GM19240 (cell line): ENCODE results near the gene SLC5A11.
"Not testable (repeated sequence)": the region's sequence is repeated elsewhere in the genome, so short reads cannot be mapped to it uniquely, and the experiment has no call there.

ENCODE experiments used
- DNase-seq: peaks from one replicate; pipeline ENCODE4 v3.0.0; 2011; ENCODE audit warnings: low spot score; ENCODE audit not compliant: insufficient read length

The SLC5A11 gene

DNA sequence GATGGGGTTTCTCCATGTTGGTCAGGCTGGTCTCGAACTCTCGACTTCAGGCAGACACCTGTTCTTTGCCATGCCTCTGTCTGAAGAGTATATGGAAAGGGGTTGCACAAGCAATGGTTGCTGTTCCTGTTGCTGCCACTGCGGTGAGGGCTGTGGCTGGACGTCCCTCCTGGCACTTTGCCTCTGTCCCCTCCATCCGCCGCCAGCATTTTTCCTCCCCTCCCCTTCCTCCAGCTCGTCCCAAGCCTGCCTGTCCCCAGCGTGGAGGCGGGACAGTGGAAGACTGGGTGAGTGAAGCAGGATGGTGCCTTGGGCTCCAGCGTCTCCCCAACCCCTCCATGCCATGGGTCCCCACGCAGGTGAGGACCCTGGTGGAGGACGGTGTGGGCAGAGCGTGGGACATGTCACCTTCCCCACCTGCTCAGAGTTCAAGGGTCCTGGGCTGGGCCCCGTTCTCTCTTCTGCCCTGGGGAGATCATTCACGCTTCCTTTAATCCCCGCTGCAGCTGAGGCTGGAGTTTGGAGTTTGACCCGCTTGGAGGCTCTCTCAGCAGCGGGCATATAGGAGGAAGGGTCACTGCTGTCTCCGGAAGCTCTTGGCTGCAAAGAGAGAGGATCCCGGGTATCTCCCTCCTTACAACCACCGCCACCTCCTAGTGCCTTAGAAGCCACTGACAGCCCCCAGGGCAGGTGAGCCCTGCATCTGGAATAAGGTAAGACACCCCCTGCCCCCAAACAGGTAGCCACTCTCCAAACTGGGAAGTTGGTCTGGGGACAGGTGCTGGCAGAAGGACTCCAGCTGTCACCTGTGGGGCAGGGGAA, at the start of gene SLC5A11:
Gene SLC5A11 (plus strand): TSS at position 238 of the 822 bp plus-strand sequence. CDS start 12,681 bp downstream, outside the sequence.
- DNase-seq, result no peak

DNA sequence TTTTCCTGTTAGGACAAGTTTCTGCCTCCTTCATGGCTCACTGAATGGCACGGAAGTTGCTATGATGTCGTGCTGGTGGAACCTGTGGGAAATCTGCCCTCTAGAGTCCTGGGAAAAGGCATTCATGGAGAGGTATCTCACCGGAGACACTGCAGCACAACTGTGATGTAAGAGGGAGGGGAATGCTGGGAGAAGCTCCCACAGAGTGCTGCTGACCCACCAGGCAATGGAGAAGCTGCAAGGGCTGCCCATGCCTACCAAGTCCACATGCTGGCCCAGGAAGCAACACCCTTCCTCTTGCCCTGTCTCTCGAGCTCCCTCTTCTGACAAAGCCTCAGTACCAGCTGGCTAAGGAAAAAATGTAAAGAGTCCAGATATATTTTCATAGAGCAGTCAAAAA, 45.2 kb upstream of the SLC5A11 start:
- no peak for DNase-seq

- no peak for DNase-seq
Measured at GRCh38 chr16:24801761-24802302, 43.9 kb upstream of the SLC5A11 start.

- no peak for DNase-seq
Measured at GRCh38 chr16:24805484-24805883, 40.3 kb upstream of the SLC5A11 start.

DNA sequence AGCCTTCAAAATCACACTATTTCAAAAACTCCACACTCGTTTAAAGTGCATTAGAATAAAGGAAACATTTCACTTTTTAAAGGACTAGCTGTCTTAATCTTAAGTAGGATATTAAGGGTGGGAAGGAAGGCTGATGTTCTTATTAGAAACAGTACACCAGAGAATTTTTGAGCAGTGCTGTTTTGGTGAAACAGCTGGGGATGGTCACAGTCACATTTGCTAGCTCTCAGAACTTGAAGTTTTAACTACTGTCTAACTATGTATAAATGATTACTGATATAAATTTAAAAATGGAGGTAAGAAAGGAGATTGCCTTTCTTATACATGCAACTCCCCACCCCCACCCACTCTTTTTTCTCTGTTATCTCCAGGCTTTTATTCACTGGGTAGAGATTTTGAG, 38.5 kb upstream of the SLC5A11 start:
- no peak for DNase-seq

GRCh38 chr16:24810951-24811843, 34.6 kb upstream of the SLC5A11 start:
- no peak for DNase-seq

- DNase-seq, result not testable (repeated sequence)
Measured at GRCh38 chr16:24812813-24813212, 33.0 kb upstream of the SLC5A11 start.

DNA sequence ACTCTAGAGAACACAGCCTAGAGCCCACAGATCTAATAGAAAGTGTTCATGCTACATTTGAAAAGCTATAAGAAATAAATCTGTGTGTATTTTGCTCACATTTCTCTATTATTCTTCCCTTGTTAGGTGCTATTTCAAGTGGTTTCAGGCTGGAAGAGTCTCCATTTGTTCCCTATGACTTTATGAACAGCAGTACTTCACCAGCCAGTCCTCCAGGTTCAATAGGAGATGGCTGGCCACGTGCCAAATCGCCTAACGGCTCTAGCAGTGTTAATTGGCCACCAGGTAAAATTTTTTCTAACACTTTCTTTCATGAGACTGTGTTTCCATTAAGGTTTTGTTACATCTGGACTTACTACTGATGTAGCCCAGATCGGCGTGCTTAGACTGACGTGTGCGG, 30.7 kb upstream of the SLC5A11 start:
- no peak for DNase-seq

GRCh38 chr16:24816688-24817087, 29.1 kb upstream of the SLC5A11 start:
- no peak for DNase-seq

DNA sequence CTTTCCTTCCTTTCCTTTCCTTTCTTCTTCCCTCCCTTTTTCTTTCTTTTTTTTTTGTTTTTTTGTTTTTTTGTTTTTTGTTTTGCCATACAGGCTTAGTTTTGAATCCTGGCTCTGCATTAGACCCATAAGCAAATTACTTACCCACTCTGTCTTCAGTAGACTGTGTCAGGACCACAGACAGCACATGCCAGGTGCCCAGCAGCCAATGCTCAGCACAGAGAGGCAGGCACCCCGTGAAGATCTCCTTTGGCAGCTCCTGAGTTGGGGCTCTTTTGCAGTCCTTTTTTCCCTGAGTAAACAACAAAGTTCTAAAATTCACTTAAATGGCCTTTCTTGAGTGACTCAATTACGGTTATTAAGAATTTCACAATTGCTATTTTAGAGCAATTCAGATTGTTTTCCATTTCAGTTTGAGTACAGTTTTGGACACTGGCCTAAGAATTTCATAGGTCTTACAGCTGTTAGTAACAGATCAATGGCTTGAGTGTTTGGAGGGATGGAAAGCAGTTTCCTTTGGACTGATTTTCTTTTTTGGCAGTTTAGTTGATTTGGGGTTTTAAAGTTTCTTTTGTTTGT, 26.2 kb upstream of the SLC5A11 start:
- no peak for DNase-seq

DNA sequence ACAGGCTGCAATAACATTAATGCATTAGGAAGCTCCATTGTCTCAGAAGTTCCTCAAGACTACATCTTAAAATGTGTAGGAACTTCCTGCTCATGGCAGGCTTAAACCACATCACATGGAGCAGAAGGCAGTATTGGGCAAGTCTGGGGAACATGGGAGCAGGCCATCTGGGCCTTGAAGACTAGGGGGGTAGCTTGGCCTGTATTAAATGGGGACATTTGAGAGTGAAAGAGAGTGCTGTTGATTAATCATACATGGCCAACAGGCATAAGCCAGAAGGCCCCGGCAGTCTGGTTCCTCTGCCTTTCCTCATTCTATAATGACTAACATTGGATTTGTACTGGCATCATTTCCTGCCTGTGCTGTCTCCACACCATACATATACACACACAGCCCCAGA, 25.2 kb upstream of the SLC5A11 start:
- no peak for DNase-seq

GRCh38 chr16:24821129-24821528, 24.6 kb upstream of the SLC5A11 start:
- DNase-seq, result no peak

GRCh38 chr16:24822542-24822941, 23.2 kb upstream of the SLC5A11 start:
- no peak for DNase-seq

DNA sequence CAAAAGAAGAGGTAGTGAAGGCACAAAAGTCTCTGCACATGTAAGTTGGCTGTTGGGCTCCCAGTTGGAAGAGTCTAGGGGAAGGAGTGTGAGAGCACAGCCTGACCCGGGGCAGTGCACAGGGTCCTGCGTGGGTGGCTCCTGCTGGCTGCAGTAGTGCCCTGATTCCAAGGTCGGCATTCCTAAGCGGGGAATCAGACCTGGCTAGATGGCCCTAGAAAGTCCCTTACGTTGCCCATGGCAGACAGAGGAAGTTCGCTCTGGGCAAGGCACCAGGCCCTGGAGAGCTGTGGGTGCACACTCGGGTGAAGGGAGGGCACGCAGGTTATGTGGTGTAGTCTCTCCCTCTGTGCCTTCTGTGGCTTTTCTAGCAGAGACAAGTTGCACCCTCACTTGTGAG, 22.8 kb upstream of the SLC5A11 start:
- DNase-seq, result no peak

GRCh38 chr16:24825696-24826095, 20.1 kb upstream of the SLC5A11 start:
- DNase-seq, result no peak

- no peak for DNase-seq
Measured at GRCh38 chr16:24826096-24826690, 19.6 kb upstream of the SLC5A11 start.

DNA sequence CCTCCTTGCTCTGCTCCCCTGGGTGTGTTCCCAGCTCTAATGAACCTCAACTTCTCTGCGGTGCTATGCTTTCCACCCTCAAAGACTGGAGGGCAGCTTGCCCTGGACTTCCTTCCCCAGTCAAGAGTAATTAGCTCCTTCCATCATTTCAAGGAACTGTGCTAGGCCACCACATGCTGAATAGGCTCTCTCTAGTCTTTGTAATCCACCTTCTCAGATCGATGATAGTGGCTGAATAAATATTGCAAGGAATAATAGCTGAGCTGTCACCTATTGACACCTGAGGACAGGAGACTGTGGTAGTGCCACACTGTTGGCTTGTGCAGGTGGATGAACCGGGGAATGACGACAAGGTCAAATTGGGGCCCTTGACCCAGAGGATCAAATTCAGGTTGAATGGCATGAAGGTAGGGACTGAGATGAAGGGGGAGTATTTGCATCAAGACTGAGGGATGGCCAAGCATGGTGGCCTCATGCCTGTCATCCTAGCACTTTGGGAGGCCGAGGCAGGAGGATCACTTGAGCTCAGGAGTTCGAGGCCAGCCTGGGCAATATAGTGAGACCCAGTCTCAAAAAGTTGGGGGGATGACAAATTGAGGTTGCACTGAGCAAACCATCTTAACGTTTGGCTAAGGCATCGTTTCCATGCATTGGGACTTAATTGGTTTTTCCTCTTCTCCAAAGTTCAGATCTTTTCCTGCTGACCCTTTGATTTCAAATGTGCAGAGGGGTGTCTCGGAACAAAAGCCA, 18.8 kb upstream of the SLC5A11 start:
- no peak for DNase-seq

DNA sequence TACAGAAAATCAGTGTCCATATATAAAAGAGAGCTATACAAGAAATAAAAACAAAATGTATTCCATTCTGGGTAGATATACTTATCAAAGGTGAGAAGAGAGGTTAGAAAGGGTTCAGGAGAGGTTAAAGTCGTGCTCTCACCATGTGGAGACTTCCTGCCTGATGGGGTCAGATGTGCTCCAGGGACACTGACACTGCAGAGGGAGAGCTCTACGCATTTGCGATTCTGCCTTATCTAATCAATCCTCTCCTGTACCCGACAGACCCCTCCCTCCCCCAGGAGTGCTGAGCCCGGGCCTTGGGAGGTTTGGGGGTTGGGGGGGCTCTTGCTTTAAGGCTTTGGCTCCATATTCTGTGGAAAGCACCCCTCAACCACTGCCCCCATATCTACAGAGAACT, 16.6 kb upstream of the SLC5A11 start:
- DNase-seq, result no peak

GRCh38 chr16:24833352-24833751, 12.4 kb upstream of the SLC5A11 start:
- DNase-seq, result no peak

GRCh38 chr16:24834459-24835335, 11.1 kb upstream of the SLC5A11 start:
- no peak for DNase-seq
